Measurements from ENCODE around the gene OGFOD3.

The OGFOD3 gene

GRCh38 chr17:82446124-82446523 is 27.7 kb upstream of the OGFOD3 start:
- no peak for DNase-seq

GRCh38 chr17:82445542-82445941 is 27.2 kb upstream of the OGFOD3 start:
- DNase-seq: no peak

GRCh38 chr17:82444941-82445521 is 26.6 kb upstream of the OGFOD3 start:
- DNase-seq: no peak

GRCh38 chr17:82444284-82444893 is 26.0 kb upstream of the OGFOD3 start:
- no peak for DNase-seq

GRCh38 chr17:82443465-82444283 is 25.3 kb upstream of the OGFOD3 start:
- DNase-seq: no peak

- DNase-seq: no peak
These were observed 24.5 kb upstream of the OGFOD3 start for GRCh38 chr17:82442643-82443464.

- no peak for DNase-seq
These were observed 23.5 kb upstream of the OGFOD3 start for GRCh38 chr17:82441691-82442487.

GRCh38 chr17:82440991-82441627 is 22.7 kb upstream of the OGFOD3 start:
- no peak for DNase-seq

GRCh38 chr17:82440469-82440981 is 22.1 kb upstream of the OGFOD3 start:
- DNase-seq: no peak

GRCh38 chr17:82439829-82440365 is 21.5 kb upstream of the OGFOD3 start:
- DNase-seq: no peak

- no peak for DNase-seq
These were observed 20.9 kb upstream of the OGFOD3 start for GRCh38 chr17:82439194-82439828.

GRCh38 chr17:82438401-82439193 is 20.2 kb upstream of the OGFOD3 start:
- DNase-seq: no peak

- DNase-seq: no peak
These were observed 18.9 kb upstream of the OGFOD3 start for GRCh38 chr17:82437325-82437668.

GRCh38 chr17:82436601-82437324 is 18.4 kb upstream of the OGFOD3 start:
- no peak for DNase-seq

GRCh38 chr17:82435601-82436583 is 17.5 kb upstream of the OGFOD3 start:
- DNase-seq: no peak

- peak; percentile 37 for DNase-seq
These were observed 16.7 kb upstream of the OGFOD3 start for GRCh38 chr17:82435103-82435502.

- DNase-seq: no peak
These were observed 15.8 kb upstream of the OGFOD3 start for GRCh38 chr17:82434216-82434565.

GRCh38 chr17:82433560-82434215 is 15.3 kb upstream of the OGFOD3 start:
- no peak for DNase-seq
